WTC11 (cell line): ENCODE measurements around the gene SLC7A7.

ENCODE experiments used
- ATF3 ChIP-seq: sonication (generic); formaldehyde crosslinking; conservative IDR thresholded peaks from 2 replicates; pipeline ENCODE4 v1.8.1; 2022; ENCODE audit warnings: mild to moderate bottlenecking, missing genetic modification reagents
- CTCF ChIP-seq: fragments of 200-600 bp; IDR thresholded peaks from 2 replicates; pipeline ENCODE4 v1.8.0; 2022; ENCODE audit warnings: antibody characterized with exemption
- ERG ChIP-seq: fragments of 250-450 bp; sonication (Bioruptor Pico); IDR thresholded peaks from 2 replicates; pipeline ENCODE4 v1.8.0; 2021; ENCODE audit warnings: mild to moderate bottlenecking
- HMGXB4 ChIP-seq: sonication (generic); formaldehyde crosslinking; IDR thresholded peaks from 2 replicates; pipeline ENCODE4 v1.8.1; 2023; ENCODE audit warnings: mild to moderate bottlenecking, moderate library complexity, missing genetic modification reagents
- KAT7 ChIP-seq: sonication (generic); formaldehyde crosslinking; IDR thresholded peaks from 2 replicates; pipeline ENCODE4 v1.8.1; 2023; ENCODE audit warnings: missing genetic modification reagents, mild to moderate bottlenecking, borderline replicate concordance
- MAX ChIP-seq: sonication (generic); formaldehyde crosslinking; IDR thresholded peaks from 2 replicates; pipeline ENCODE4 v1.8.0; 2022; ENCODE audit warnings: mild to moderate bottlenecking, missing genetic modification reagents
- NR1H2 ChIP-seq: sonication (generic); formaldehyde crosslinking; IDR thresholded peaks from 2 replicates; pipeline ENCODE4 v1.9.0; 2021; ENCODE audit warnings: mild to moderate bottlenecking, moderate library complexity, missing genetic modification reagents
- NR2C2 ChIP-seq: sonication (generic); formaldehyde crosslinking; IDR thresholded peaks from 2 replicates; pipeline ENCODE4 v1.8.0; 2022; ENCODE audit warnings: mild to moderate bottlenecking, missing genetic modification reagents
- NR3C1 ChIP-seq: sonication (generic); formaldehyde crosslinking; conservative IDR thresholded peaks from 2 replicates; pipeline ENCODE4 v1.8.1; 2023; ENCODE audit warnings: low read depth, mild to moderate bottlenecking, missing genetic modification reagents
- TCF7 ChIP-seq: sonication (generic); formaldehyde crosslinking; IDR thresholded peaks from 2 replicates; pipeline ENCODE4 v1.8.0; 2022; ENCODE audit warnings: mild to moderate bottlenecking, low read depth, missing genetic modification reagents, moderate library complexity
- TEAD4 ChIP-seq: sonication (generic); formaldehyde crosslinking; IDR thresholded peaks from 2 replicates; pipeline ENCODE4 v1.8.0; 2022; ENCODE audit warnings: mild to moderate bottlenecking, missing genetic modification reagents
- USF2 ChIP-seq: sonication (generic); formaldehyde crosslinking; IDR thresholded peaks from 2 replicates; pipeline ENCODE4 v1.8.1; 2023; ENCODE audit warnings: mild to moderate bottlenecking, missing genetic modification reagents, moderate library complexity
- ZBTB21 ChIP-seq: sonication (generic); formaldehyde crosslinking; IDR thresholded peaks from 2 replicates; pipeline ENCODE4 v1.8.1; 2023; ENCODE audit warnings: mild to moderate bottlenecking, missing genetic modification reagents, borderline replicate concordance
- ZSCAN18 ChIP-seq: fragments of 250-450 bp; sonication (Bioruptor Pico); IDR thresholded peaks from 2 replicates; pipeline ENCODE4 v2.1.2; 2022; ENCODE audit warnings: mild to moderate bottlenecking, moderate library complexity

- TF ChIP-seq CTCF (no peak), TCF7 (no peak), ZBTB21 (CRISPR knock-in tag) (no peak), NR2C2 (CRISPR knock-in tag) (no peak), USF2 (CRISPR knock-in tag) (no peak), ATF3 (CRISPR knock-in tag) (no peak), TEAD4 (CRISPR knock-in tag) (no peak), HMGXB4 (CRISPR knock-in tag) (no peak), KAT7 (CRISPR knock-in tag) (no peak), ZSCAN18 (no peak), ERG (no peak), MAX (CRISPR knock-in tag) (no peak), NR3C1 (no peak), NR1H2 (CRISPR knock-in tag) (no peak)
These were observed 46.4 kb upstream of the SLC7A7 start for GRCh38 chr14:22861651-22862050.
